Prostate gland (tissue), 2 donors: ENCODE measurements around the gene MKLN1. TPM values are rescaled to one million over a fixed set of nuclear protein-coding genes. Genes with fewer than 3 reads are reported as not detected.

ENCODE experiments used
- DNase-seq: peaks from one replicate; pipeline ENCODE4 v3.0.0-alpha.2; 2019; ENCODE audit warnings: low spot score
- H3K27ac ChIP-seq, 2 donors: fragments of 200-600 bp; sonication (generic); 2 replicates each; pipeline ENCODE4 v1.5.1; 2017 to 2019
- H3K27me3 ChIP-seq: fragments of 200-600 bp; sonication (generic); replicated peaks from 2 replicates; pipeline ENCODE4 v1.5.1; 2019; ENCODE audit not compliant: insufficient read depth
- H3K36me3 ChIP-seq, 2 donors: fragments of 200-600 bp; sonication (generic); 1 replicate in 1 of 2; 2 replicates in 1 of 2; pipeline versions ENCODE4 v1.5.1 to v1.8.1; 2017 to 2019
- H3K4me1 ChIP-seq: fragments of 200-600 bp; sonication (generic); replicated peaks from 2 replicates; pipeline ENCODE4 v1.5.1; 2019
- H3K4me3 ChIP-seq, 2 donors: fragments of 200-600 bp; sonication (generic); 2 replicates each; pipeline ENCODE4 v1.5.1; 2017 to 2019
- H3K9me3 ChIP-seq: fragments of 200-600 bp; sonication (generic); 2 replicates; pipeline ENCODE4 v1.5.1; 2017
- POLR2A ChIP-seq: fragments of 450-650 bp; IDR thresholded peaks from one replicate; pipeline ENCODE4 v1.6.1; 2016; ENCODE audit warnings: antibody characterized with exemption, mild to moderate bottlenecking
- POLR2AphosphoS5 ChIP-seq: sonication (generic); formaldehyde crosslinking; IDR thresholded peaks from one replicate; pipeline ENCODE4 v1.6.1; 2017; ENCODE audit warnings: antibody characterized with exemption
- WGBS: methylation state at CpG from one replicate; pipeline ENCODE4 v1.1.5; 2018; 5-methylcytosine and 5-hydroxymethylcytosine counted together
- intact Hi-C: fragments of 100-400 bp; cut with DNase I; formaldehyde crosslinking; loops from one replicate; pipeline ENCODE4 v1.14.2; 2022
- total RNA-seq, 2 donors: library from RNA; depleted of rRNA; stranded (reverse); fragments of >200 nt; gene quantifications; one replicate each; pipeline ENCODE4 v1.1.0, GENCODE V29; 2016
- TF ChIP-seq, protein P1 (sequence below), 4 experiments: fragments of 200-600 bp in 2 of 4; fragments of 450-650 bp in 2 of 4; sonication (generic) in 2 of 4; IDR thresholded peaks; 1 replicate in 3 of 4; 2 replicates in 1 of 4; pipeline ENCODE4 v1.5.1; 2016 to 2019; ENCODE audit warnings: antibody characterized with exemption in 4 of 4, mild to moderate bottlenecking in 2 of 4, moderate library complexity in 2 of 4

MKLN1 gene
- total RNA-seq, 2 donors from 2014 or later = 53.1 to 58.1 TPM

DNA sequence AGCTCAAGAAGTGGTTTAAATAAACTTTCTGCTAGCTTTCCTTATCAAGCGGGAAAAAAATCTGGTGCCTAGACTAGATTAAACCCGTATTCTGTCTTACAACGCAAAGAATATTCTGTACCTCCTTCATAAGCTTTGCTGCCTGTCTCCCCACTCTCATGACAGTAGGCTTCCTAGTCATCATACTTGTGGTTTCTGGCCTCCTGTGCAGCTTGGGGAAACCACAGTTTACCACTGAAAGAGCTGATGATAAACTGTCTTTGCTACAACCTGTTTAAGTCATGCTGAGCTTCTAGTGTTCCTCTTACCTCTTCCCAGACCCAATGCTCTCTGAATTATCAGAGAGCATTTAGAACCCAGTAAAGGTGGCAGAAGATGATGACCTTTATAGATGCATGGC, 173.7 kb downstream of the MKLN1 start:
- DNase-seq = no peak
- Histone ChIP-seq H3K36me3 (peaks cover 0 to 3% of the 10 kb centered on the region in 2 donors), H3K27ac (no peak overlapping the region), H3K4me3 (no peak overlapping the region), H3K4me1 (no peaks in the 10 kb centered on the region), H3K27me3 (no peaks in the 10 kb centered on the region), H3K9me3 (no peaks in the 10 kb centered on the region)
- intact Hi-C loops = loop anchor here (10.0 kb wide), 1 partner anchor 397 kb away; no protein-coding TSS in a partner anchor
- TF ChIP-seq, protein P1, sequence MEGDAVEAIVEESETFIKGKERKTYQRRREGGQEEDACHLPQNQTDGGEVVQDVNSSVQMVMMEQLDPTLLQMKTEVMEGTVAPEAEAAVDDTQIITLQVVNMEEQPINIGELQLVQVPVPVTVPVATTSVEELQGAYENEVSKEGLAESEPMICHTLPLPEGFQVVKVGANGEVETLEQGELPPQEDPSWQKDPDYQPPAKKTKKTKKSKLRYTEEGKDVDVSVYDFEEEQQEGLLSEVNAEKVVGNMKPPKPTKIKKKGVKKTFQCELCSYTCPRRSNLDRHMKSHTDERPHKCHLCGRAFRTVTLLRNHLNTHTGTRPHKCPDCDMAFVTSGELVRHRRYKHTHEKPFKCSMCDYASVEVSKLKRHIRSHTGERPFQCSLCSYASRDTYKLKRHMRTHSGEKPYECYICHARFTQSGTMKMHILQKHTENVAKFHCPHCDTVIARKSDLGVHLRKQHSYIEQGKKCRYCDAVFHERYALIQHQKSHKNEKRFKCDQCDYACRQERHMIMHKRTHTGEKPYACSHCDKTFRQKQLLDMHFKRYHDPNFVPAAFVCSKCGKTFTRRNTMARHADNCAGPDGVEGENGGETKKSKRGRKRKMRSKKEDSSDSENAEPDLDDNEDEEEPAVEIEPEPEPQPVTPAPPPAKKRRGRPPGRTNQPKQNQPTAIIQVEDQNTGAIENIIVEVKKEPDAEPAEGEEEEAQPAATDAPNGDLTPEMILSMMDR (IDR thresholded peaks at IDR 0.05) = no peak
- no peak for TF ChIP-seq POLR2A
- TF ChIP-seq POLR2AphosphoS5 = no peak
- 78% methylated on average over 3 of the region's 3 CpGs for WGBS

GRCh38 chr7:131501930-131502685, 174.4 kb downstream of the MKLN1 start:
- H3K27ac ChIP-seq = peak overlapping the region in 1 of 2 donors; percentile 36
- TF ChIP-seq, protein P1 (IDR thresholded peaks at IDR 0.05) = no peak
- TF ChIP-seq POLR2A (no peak), POLR2AphosphoS5 (no peak)
- intact Hi-C loops = loop anchor here (10.0 kb wide), 1 partner anchor 397 kb away; no protein-coding TSS in a partner anchor
- H3K27me3 ChIP-seq = no peaks in the 10 kb centered on the region
- no peak for DNase-seq
- WGBS = 82% methylated on average over 14 of the region's 14 CpGs
- H3K9me3 ChIP-seq = no peaks in the 10 kb centered on the region
- H3K4me1 ChIP-seq = no peaks in the 10 kb centered on the region
- H3K36me3 ChIP-seq = no peaks in the 10 kb centered on the region
- H3K4me3 ChIP-seq = no peak overlapping the region

- H3K4me3 ChIP-seq = no peak overlapping the region
- DNase-seq = no peak
- no peaks in the 10 kb centered on the region for H3K9me3 ChIP-seq
- TF ChIP-seq, protein P1 (IDR thresholded peaks at IDR 0.05) = no peak
- no peak for TF ChIP-seq POLR2AphosphoS5
- TF ChIP-seq POLR2A = no peak
- H3K36me3 ChIP-seq = no peaks in the 10 kb centered on the region
- intact Hi-C loops = loop anchor here (10.0 kb wide), 1 partner anchor 398 kb away; no protein-coding TSS in a partner anchor
- no peaks in the 10 kb centered on the region for H3K27me3 ChIP-seq
- H3K27ac ChIP-seq = peak overlapping the region; percentile 36 to 41
- no peaks in the 10 kb centered on the region for H3K4me1 ChIP-seq
- 30% methylated on average over 9 of the region's 9 CpGs for WGBS
Measured at GRCh38 chr7:131502810-131503508, 175.3 kb downstream of the MKLN1 start.

GRCh38 chr7:131503639-131504038, 176.0 kb downstream of the MKLN1 start:
- intact Hi-C loops = loop anchor here (10.0 kb wide), 1 partner anchor 399 kb away; no protein-coding TSS in a partner anchor
- H3K4me3 ChIP-seq = no peak overlapping the region
- WGBS = 61% methylated on average over 6 of the region's 6 CpGs

More at GRCh38 chr7:131503639-131504038, 176.0 kb downstream of the MKLN1 start:
- H3K27ac ChIP-seq = peak overlapping the region; percentile 36 to 41
- TF ChIP-seq POLR2A (no peak), POLR2AphosphoS5 (no peak)
- TF ChIP-seq, protein P1 (IDR thresholded peaks at IDR 0.05) = no peak
- no peaks in the 10 kb centered on the region for H3K9me3 ChIP-seq
- H3K27me3 ChIP-seq = no peaks in the 10 kb centered on the region
- H3K36me3 ChIP-seq = no peaks in the 10 kb centered on the region
- no peaks in the 10 kb centered on the region for H3K4me1 ChIP-seq
- no peak for DNase-seq
